Activated naive CD4-positive, alpha-beta T cell treated with anti-CD3 and anti-CD28 coated beads, Interleukin-2, amount 10 ng/mL, durations not matched to agents 7 days and 5 days (primary cell): Measurements from ENCODE around the gene CTCFL.

Experiments used
- CTCF ChIA-PET: fragments of 350-600 bp; sonication (Branson Sonifier 250); formaldehyde crosslinking; loops from one replicate; lab custom pipeline; 2021; ENCODE audit warnings: antibody characterized with exemption; lab: Charles Lee
- DNase-seq: peaks from one replicate; pipeline ENCODE4 v3.0.0-alpha.2; 2020
- H3K27ac Mint-ChIP-seq: one replicate; pipeline ENCODE4 v1.8.0; 2021; ENCODE audit warnings: mild to moderate bottlenecking, moderate library complexity, mixed read lengths
- H3K27me3 Mint-ChIP-seq: one replicate; pipeline ENCODE4 v1.8.0; 2021; ENCODE audit warnings: mild to moderate bottlenecking, mixed read lengths
- H3K36me3 Mint-ChIP-seq: one replicate; pipeline ENCODE4 v1.8.0; 2021; ENCODE audit warnings: mixed read lengths
- H3K4me1 Mint-ChIP-seq: one replicate; pipeline ENCODE4 v1.8.0; 2021; ENCODE audit warnings: mixed read lengths
- H3K4me3 Mint-ChIP-seq: one replicate; pipeline ENCODE4 v1.8.0; 2021; ENCODE audit warnings: mild to moderate bottlenecking, moderate library complexity, mixed read lengths
- H3K9me3 Mint-ChIP-seq: one replicate; pipeline ENCODE4 v1.8.0; 2021; ENCODE audit warnings: mixed read lengths

Gene CTCFL

DNA sequence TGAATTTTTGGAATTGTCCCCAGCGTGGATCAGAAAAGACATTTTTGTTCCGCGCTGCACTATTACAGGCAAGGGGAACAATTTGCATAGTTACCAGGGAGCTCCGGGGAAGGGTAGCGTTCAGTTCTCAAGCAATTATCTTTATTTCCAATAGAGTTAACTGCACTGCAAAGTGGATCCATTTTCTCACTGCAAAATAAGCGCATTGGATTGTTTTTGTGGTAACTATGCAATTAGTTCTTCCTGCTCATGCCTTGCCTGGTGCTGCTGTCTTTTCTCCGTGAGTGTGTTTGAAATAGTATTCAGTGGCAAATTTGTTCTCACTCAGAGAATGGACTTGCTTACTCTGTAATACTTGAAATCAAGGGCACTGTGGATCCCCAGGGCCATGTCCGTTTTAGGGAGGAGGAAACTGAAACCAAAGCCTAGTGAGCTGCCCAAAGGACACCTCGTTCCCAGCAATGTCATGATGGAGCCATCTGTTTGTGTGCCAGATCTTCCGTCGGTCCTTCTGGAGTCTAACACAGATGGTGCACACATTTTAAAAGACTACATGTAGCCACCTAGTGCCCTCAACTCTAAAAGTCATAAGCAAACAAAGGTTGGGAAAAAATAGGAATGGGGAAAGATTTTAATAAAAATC lies 28.6 kb upstream of the CTCFL start:
- no peak for DNase-seq
- H3K9me3 Mint-ChIP-seq = no peaks in the 10 kb centered on the region
- CTCF ChIA-PET = no interaction called here
- H3K27me3 Mint-ChIP-seq = peaks cover 31% of the 10 kb centered on the region
- H3K27ac Mint-ChIP-seq = no peak overlapping the region
- H3K4me3 Mint-ChIP-seq = no peak overlapping the region
- no peaks in the 10 kb centered on the region for H3K36me3 Mint-ChIP-seq
- no peaks in the 10 kb centered on the region for H3K4me1 Mint-ChIP-seq

DNA sequence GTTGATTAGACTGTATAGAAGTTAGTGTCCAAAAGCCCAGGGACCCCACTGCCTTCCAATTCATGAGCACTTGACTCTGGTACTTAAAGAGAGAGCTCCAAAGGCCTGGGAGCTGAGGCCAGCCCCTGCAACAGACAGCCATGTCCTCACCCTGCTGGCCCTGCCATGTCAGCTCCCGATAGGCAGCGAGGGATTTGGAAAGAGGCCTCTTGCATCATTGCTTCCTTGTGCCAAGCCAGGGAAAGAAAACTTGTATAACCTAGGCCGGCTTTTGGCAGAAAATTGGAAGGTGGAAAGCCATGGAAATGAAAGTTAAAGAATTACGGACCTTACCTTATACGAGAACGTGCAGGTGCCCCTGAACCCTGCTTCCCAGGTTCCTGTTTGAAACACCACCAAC lies 27.5 kb upstream of the CTCFL start:
- H3K4me1 Mint-ChIP-seq = no peaks in the 10 kb centered on the region
- H3K36me3 Mint-ChIP-seq = no peaks in the 10 kb centered on the region
- no peak overlapping the region for H3K4me3 Mint-ChIP-seq
- H3K27ac Mint-ChIP-seq = no peak overlapping the region
- peaks cover 32% of the 10 kb centered on the region for H3K27me3 Mint-ChIP-seq
- no peak for DNase-seq
- H3K9me3 Mint-ChIP-seq = no peaks in the 10 kb centered on the region
- CTCF ChIA-PET = no interaction called here

DNA sequence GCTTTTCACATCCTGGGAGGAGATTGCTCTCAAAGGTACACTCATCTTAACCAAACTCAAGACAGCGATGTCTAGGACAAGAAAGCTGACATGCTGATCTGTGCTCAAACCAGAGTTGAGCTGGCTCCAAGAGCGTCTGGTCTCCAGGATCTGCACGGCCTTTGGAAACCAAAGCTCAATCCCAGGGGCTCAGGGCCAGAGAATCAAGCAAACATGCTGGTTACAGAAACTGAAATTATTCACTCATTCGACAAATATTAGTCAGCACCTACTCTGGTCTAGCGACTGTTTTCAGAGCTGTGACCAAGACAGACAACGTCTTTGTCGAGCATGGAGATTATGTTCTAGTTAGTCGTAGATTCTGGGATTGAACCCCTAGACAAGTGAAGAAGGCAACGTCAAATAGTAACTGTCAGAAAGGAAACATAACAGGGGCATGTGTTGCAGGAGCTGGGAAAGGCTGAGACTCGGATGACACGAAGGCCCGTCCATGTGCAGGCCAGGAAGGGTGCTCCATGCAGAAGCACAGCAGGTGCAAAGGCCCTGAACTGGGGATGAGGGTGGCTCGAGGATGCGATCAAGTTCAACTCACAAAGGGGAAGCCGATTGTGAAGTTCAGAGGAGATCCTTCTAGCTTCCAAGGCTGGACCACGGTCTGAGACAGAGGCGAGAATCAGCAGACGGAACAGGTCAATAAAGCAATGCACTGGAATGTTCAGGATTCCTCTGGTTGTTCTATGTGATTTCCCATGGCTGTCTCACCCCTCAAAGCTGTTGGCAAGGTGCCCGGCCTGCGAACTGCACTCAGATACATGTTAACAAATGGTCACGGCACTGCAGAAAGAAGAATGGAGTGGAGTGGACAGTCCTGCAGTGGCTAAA lies 23.5 kb upstream of the CTCFL start:
- H3K4me1 Mint-ChIP-seq = no peaks in the 10 kb centered on the region
- CTCF ChIA-PET = interaction anchor here (1.0 kb wide), 1 partner anchor 26 kb away, joined by 3 read pairs; no protein-coding TSS in a partner anchor

DNA sequence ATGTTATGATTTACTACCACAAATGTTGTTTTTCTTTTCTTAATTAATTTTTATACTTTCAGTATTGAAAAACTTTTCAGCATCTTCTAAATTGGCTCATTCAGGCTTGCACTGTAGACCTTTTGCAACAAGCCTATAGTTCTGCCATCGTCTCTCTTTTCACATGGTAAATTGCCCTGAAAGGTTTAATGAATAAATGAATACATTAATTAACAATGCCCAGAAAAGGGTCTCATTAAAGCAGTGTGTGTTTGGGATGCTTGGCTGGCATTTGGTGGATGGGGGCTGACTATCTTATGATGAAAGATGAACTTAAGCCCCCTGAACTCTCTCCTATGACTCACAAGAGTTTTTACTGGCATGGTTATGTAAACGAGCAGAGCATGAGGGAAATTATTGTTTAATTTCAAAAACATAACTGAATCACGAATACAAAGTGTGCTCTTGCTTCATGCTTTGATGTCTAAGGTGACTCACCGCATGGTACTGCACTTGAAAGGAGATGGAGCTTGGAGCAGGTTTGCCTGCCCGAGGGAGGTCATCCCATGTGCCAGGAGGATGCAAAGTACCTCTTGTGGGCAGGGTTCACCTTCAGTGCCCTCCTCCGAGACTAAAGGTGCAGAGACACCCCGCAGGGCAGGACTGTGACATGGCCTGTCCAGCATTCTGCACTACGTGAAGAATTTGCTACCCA lies 22.2 kb upstream of the CTCFL start:
- DNase-seq = no peak
- CTCF ChIA-PET = no interaction called here
- no peaks in the 10 kb centered on the region for H3K36me3 Mint-ChIP-seq
- no peak overlapping the region for H3K27ac Mint-ChIP-seq
- H3K4me1 Mint-ChIP-seq = no peaks in the 10 kb centered on the region
- no peaks in the 10 kb centered on the region for H3K9me3 Mint-ChIP-seq
- peaks cover 29% of the 10 kb centered on the region for H3K27me3 Mint-ChIP-seq
- H3K4me3 Mint-ChIP-seq = no peak overlapping the region

More for the DNA sequence above, 23.5 kb upstream of the CTCFL start:
- no peaks in the 10 kb centered on the region for H3K36me3 Mint-ChIP-seq
- no peak for DNase-seq
- no peak overlapping the region for H3K27ac Mint-ChIP-seq
- no peak overlapping the region for H3K4me3 Mint-ChIP-seq
- no peaks in the 10 kb centered on the region for H3K9me3 Mint-ChIP-seq
- H3K27me3 Mint-ChIP-seq = peaks cover 35% of the 10 kb centered on the region

DNA sequence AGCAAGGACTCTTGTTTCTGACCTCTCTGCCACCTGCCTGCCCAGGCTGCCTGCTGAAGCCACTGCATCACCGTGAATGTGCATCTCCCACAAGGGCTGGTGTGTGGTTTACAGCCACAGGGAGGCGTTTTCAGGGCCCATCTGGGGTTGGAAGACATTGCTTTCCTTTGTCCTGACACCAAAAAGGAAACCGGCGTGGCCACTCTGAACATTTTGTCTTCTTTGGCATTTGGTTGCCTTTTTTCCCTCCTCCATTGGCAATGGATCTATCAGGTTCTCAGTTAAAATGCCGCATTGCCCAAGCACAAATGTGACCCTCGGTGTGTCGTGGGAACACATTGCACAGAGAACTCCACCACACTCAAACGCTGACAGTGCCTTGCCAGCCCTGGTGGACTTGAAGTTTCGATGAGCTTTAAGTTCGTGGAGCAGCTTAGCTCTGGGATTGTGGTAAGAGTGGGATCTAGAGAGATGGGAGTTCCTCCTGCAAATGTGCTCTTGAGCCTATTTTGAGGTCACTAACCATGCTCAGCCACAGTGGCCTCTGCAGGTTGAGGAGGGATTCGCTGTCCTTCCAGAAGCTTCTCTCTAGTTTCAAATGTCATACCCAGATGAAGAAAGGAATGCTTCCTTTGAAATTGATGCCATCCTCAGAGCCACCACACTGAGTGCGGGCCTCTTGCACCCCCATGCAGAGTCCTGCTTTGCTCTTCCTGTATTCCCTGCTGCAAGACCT lies 21.2 kb upstream of the CTCFL start:
- CTCF ChIA-PET = no interaction called here
- no peak overlapping the region for H3K4me3 Mint-ChIP-seq
- no peak overlapping the region for H3K27ac Mint-ChIP-seq
- no peaks in the 10 kb centered on the region for H3K4me1 Mint-ChIP-seq
- peaks cover 29% of the 10 kb centered on the region for H3K27me3 Mint-ChIP-seq
- H3K36me3 Mint-ChIP-seq = no peaks in the 10 kb centered on the region
- no peaks in the 10 kb centered on the region for H3K9me3 Mint-ChIP-seq
- DNase-seq = no peak

DNA sequence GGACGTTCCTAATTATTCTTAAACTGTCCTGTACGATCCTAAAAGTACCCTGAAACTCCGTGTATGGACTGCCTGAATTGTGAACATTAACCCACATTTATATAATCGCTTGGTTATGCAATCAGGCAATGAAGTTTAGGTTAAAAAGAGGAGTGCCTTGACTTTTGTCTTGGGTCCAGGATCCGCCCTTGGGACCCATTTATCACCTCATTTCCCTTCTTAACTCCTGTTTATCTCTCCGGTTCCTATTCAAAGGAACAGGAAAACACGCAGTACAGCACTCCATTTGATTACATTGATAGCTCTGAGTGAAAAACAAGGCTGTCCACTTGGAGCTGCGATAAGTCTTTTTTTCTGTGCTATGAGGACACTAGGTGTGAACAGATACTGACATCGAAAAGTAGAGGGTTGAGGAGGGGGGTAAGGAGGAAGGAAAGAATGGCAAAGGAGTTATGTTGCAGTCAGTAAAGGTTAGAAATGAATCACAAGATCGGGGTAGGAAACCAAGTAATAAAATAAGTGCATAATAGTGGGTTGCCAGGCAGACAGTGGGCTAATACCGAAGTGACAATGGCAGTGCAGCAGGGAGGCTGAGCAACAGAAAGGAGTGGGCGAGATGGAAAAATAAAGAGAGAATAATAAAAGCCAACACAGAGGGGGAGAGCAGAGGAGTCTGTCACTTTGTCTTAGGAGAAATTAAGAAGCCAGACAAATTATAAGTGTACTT lies 20.1 kb upstream of the CTCFL start:
- Mint-ChIP-seq H3K4me1 (no peaks in the 10 kb centered on the region), H3K9me3 (no peaks in the 10 kb centered on the region), H3K27ac (no peak overlapping the region), H3K27me3 (peaks cover 30% of the 10 kb centered on the region), H3K36me3 (no peaks in the 10 kb centered on the region), H3K4me3 (no peak overlapping the region)
- CTCF ChIA-PET = no interaction called here
- no peak for DNase-seq

DNA sequence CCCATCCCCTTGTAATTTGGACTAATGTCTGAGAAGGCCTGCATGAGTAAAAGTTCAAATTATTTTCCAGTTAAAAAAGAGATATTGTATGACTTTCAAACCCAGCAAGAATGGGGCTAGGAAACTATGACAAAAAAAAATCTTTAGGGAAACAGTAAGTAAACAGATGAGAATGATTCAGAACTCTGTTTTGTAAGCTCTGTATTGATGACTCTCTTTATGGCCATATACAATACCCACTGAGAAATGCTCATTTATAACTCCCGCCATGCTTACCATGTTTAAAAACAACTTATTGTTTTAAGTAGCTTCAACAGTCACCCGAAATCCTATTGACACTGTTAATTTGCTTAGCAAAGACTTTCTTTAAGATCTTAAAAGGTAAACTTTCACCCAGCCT lies 18.8 kb upstream of the CTCFL start:
- peaks cover 36% of the 10 kb centered on the region for H3K27me3 Mint-ChIP-seq
- no peak overlapping the region for H3K4me3 Mint-ChIP-seq
- DNase-seq = no peak
- H3K36me3 Mint-ChIP-seq = no peaks in the 10 kb centered on the region
- CTCF ChIA-PET = no interaction called here
- no peaks in the 10 kb centered on the region for H3K4me1 Mint-ChIP-seq
- H3K27ac Mint-ChIP-seq = no peak overlapping the region
- H3K9me3 Mint-ChIP-seq = no peaks in the 10 kb centered on the region

DNA sequence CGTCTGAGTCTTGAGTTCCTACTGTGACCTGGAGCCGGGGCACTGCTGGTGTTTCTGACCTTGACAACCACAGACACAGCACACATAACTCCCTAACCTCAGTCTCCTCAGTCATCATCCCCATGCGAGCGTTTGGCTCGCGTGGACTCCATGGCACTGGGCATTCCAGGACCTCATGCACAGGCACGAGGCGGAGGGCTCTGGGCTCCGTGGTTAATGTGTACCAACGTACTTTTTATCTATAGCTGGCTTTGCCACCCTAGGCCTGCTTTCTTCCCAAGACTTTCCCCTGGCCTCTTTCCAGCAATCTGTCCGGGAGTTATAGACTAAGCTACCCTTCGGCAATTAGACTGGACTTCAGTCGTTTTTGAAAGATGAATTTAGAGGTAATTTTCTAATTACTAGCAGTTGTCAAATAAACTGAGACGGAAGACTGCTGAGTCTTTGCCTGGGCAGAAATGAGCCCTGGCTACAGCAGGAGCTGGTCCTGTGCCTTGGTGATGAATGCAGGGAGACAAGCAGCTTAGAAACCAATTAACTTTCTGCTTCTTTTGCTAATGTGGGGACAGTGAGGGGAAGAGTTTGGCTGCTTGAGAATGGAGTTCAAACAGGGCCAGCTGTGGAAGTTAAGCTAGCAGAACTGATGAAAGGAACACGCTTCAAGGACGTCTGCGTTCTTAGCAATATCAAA lies 16.1 kb upstream of the CTCFL start:
- Mint-ChIP-seq H3K27ac (no peak overlapping the region), H3K36me3 (no peaks in the 10 kb centered on the region), H3K4me3 (no peak overlapping the region), H3K9me3 (no peaks in the 10 kb centered on the region), H3K27me3 (peaks cover 47% of the 10 kb centered on the region), H3K4me1 (no peaks in the 10 kb centered on the region)
- CTCF ChIA-PET = interaction anchor here (1.1 to 1.3 kb wide), 2 partner anchors 9 to 20 kb away, joined by 3 to 4 read pairs; no protein-coding TSS in a partner anchor
- DNase-seq = no peak

DNA sequence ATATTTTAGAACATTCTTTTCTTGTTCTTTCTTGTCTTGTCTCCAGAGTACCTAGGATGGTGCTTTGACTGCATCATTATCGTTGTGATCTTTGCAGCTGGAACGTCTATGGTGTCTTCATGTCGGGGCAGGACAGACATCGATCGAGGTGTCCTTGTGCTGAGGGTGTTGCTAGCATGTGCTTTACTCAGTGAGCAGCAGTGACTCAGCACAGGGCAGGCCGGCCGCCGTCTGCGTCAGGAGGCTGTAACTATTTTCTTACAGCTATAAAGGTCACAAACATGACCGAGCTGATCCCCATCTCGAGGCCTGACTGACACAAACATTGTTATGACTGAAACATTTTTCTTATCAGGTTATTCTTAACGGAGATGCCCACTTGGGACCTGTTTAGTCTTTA lies 14.9 kb upstream of the CTCFL start:
- Mint-ChIP-seq H3K27me3 (peaks cover 47% of the 10 kb centered on the region), H3K36me3 (no peaks in the 10 kb centered on the region), H3K9me3 (no peaks in the 10 kb centered on the region), H3K4me1 (no peaks in the 10 kb centered on the region), H3K27ac (no peak overlapping the region), H3K4me3 (no peak overlapping the region)
- DNase-seq = no peak
- CTCF ChIA-PET = interaction anchor here (1.0 to 1.3 kb wide), 2 partner anchors 8 to 218 kb away, joined by 3 to 4 read pairs; no protein-coding TSS in a partner anchor

DNA sequence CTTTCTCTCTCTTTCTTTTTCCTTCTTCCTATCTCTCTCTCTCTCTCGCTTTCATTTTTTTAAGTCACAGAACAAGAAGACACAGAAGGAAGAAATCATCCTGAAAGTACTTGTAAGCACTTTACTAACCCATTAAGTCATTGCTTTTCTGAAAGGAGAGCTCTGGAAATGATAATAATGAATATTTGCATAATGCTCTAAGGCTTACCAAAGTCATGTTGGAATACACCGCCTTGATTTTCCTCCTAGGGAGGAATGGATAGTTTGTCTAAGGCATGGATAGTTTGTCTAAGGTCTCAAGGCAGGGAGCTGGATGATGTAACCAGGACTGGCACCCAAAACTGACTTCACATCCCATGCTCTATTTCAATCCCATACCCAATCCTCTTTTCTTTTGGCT lies 12.9 kb upstream of the CTCFL start:
- no peaks in the 10 kb centered on the region for H3K36me3 Mint-ChIP-seq
- H3K4me1 Mint-ChIP-seq = no peaks in the 10 kb centered on the region
- no peak overlapping the region for H3K27ac Mint-ChIP-seq
- DNase-seq = no peak
- no peak overlapping the region for H3K4me3 Mint-ChIP-seq
- CTCF ChIA-PET = interaction anchor here (1.2 kb wide), 1 partner anchor 10 kb away, joined by 5 read pairs; no protein-coding TSS in a partner anchor
- peaks cover 63% of the 10 kb centered on the region for H3K27me3 Mint-ChIP-seq
- H3K9me3 Mint-ChIP-seq = no peaks in the 10 kb centered on the region

DNA sequence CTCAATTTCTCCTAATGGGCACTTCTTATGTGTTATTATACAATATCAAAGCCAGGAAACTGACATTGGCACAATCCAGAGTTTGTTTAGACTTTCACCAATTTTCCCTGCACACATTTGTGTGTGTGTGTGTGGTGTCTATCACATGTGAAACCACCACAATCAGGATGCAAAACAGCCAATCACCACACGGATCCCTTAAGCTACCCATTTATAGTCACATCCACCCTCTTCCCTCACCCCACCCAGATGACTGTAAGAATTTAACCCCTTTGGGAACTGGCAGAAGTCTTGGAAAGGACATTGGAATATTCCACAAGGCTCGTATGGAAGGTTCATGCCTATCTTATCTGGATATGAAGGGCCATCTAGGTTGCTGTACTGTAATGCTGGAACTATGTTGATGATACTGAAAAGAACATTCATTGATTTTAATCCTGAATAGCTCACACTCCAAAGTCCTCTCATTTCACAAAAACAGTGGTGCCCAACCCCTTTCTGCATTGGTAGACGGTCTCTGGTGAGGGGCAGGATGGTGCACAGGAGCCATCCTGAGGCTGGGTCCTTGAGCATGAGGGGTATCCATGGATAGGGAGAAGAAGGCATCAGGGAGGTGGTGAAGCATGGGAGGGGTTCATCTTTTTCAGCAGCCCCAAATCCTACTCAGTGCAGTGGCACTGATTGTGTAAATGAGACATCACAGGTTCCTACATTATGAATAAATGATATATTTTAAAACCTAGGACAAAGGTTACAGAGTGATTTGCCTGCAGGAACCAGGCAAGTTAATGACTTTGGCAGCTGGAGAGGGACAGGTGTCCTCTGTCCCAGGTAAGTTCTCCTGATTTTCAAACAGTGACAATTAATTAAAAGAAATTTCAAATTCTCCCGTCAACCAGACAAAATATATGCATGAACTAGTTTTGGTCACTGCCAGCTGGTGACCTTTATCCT lies 12.1 kb upstream of the CTCFL start:
- Mint-ChIP-seq H3K4me3 (no peak overlapping the region), H3K4me1 (no peaks in the 10 kb centered on the region), H3K9me3 (no peaks in the 10 kb centered on the region), H3K36me3 (no peaks in the 10 kb centered on the region), H3K27me3 (peaks cover 68% of the 10 kb centered on the region), H3K27ac (no peak overlapping the region)
- no peak for DNase-seq
- CTCF ChIA-PET = interaction anchor here (1.2 kb wide), 1 partner anchor 56 kb away, joined by 3 read pairs; no protein-coding TSS in a partner anchor

DNA sequence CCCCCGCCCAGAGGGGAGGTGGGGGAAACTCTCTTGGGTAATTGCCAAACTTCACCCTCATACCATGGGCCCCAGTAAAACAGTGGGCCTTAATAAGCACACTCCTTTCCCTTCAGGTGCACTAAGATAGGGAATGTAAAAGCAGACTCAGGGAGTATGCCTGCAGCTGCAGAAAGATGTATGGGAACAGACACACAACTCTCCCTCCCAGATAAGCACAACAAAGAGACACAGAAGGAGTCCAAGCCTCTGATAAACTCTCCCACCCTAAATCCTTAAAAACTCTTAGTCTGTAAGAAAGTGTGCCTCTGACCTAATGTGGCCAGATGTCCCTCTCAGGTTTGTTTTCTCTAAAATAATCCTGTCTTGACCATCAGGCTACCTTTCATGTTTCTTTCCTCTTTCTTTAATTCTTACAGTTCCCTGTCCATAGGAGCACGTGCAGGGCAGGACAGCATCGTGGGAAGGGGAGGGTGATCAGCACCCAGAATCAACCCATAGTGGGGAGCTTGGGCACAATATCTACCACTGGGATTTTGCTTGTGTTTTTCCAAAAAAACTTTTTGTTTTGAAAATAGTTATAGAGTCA lies 11.3 kb upstream of the CTCFL start:
- H3K36me3 Mint-ChIP-seq = no peaks in the 10 kb centered on the region
- peaks cover 68% of the 10 kb centered on the region for H3K27me3 Mint-ChIP-seq
- H3K9me3 Mint-ChIP-seq = no peaks in the 10 kb centered on the region
- CTCF ChIA-PET = interaction anchor here (1.2 kb wide), 1 partner anchor 55 kb away, joined by 3 read pairs; no protein-coding TSS in a partner anchor
- no peak for DNase-seq
- no peak overlapping the region for H3K27ac Mint-ChIP-seq
- H3K4me1 Mint-ChIP-seq = no peaks in the 10 kb centered on the region
- no peak overlapping the region for H3K4me3 Mint-ChIP-seq
